SK-N-SH treated with all-trans-retinoic acid at 6 μM for 48 hours (cell line): ENCODE data around the gene ATAD3C.
"Not testable (repeated sequence)": the region's sequence is repeated elsewhere in the genome, so short reads cannot be mapped to it uniquely, and the experiment has no call there.

Source experiments
- ARNTL ChIP-seq: fragments of 450-650 bp; formaldehyde crosslinking; IDR thresholded peaks from 2 replicates; pipeline ENCODE4 v1.5.0; 2020; ENCODE audit warnings: low read depth, mild to moderate bottlenecking, moderate library complexity, borderline replicate concordance
- GLIS3 ChIP-seq: fragments of 250-450 bp; sonication (Bioruptor Pico); IDR thresholded peaks from 2 replicates; pipeline ENCODE4 v1.5.0; 2020; ENCODE audit warnings: mild to moderate bottlenecking, moderate library complexity
- ZC3H10 ChIP-seq: fragments of 250-450 bp; sonication (Bioruptor Pico); IDR thresholded peaks from 2 replicates; pipeline ENCODE4 v1.5.1; 2021; ENCODE audit warnings: mild to moderate bottlenecking, moderate library complexity
- ZFP3 ChIP-seq: fragments of 250-450 bp; sonication (Bioruptor Pico); IDR thresholded peaks from 2 replicates; pipeline ENCODE4 v1.5.0; 2020; ENCODE audit warnings: mild to moderate bottlenecking, moderate library complexity

GRCh38 chr1:1459156-1459555, 9.7 kb downstream of the ATAD3C start:
- not testable (repeated sequence) for TF ChIP-seq GLIS3; ZC3H10 (CRISPR knock-in tag); ZFP3; ARNTL (CRISPR knock-in tag)
